Sigmoid colon (tissue), 4 donors: Measurements from ENCODE around the gene NR2F1-AS1.

Source experiments
- POLR2A ChIP-seq, 2 donors: fragments of 450-650 bp; IDR thresholded peaks; one replicate each; pipeline ENCODE4 v1.6.1; 2016; ENCODE audit warnings: antibody characterized with exemption in 2 of 2, mild to moderate bottlenecking in 2 of 2, moderate library complexity in 2 of 2
- POLR2AphosphoS5 ChIP-seq, 4 donors: sonication (generic); formaldehyde crosslinking; IDR thresholded peaks; one replicate each; pipeline ENCODE4 v1.6.1; 2017; ENCODE audit warnings: antibody characterized with exemption in 4 of 4
- TF ChIP-seq, protein P1 (sequence below), 4 experiments: fragments of 450-650 bp in 3 of 4; fragments of 200-600 bp in 1 of 4; IDR thresholded peaks; one replicate each; pipeline ENCODE4 v1.5.1; 2016 to 2019; ENCODE audit warnings: antibody characterized with exemption in 4 of 4, mild to moderate bottlenecking in 3 of 4, moderate library complexity in 2 of 4

GRCh38 chr5:93591323-93591945, 10.4 kb upstream of the NR2F1-AS1 start:
- no peak for TF ChIP-seq POLR2A (IDR thresholded peaks at IDR 0.05)
- TF ChIP-seq, protein P1, sequence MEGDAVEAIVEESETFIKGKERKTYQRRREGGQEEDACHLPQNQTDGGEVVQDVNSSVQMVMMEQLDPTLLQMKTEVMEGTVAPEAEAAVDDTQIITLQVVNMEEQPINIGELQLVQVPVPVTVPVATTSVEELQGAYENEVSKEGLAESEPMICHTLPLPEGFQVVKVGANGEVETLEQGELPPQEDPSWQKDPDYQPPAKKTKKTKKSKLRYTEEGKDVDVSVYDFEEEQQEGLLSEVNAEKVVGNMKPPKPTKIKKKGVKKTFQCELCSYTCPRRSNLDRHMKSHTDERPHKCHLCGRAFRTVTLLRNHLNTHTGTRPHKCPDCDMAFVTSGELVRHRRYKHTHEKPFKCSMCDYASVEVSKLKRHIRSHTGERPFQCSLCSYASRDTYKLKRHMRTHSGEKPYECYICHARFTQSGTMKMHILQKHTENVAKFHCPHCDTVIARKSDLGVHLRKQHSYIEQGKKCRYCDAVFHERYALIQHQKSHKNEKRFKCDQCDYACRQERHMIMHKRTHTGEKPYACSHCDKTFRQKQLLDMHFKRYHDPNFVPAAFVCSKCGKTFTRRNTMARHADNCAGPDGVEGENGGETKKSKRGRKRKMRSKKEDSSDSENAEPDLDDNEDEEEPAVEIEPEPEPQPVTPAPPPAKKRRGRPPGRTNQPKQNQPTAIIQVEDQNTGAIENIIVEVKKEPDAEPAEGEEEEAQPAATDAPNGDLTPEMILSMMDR (IDR thresholded peaks at IDR 0.05), result no peak
- TF ChIP-seq POLR2AphosphoS5 (IDR thresholded peaks at IDR 0.05), result no peak
